GM18873 (cell line): ENCODE results near the gene MYL6B.
"Not testable (repeated sequence)": the region's sequence is repeated elsewhere in the genome, so short reads cannot be mapped to it uniquely, and the experiment has no call there.

Source experiments
- ATAC-seq: cut with Tn5 transposase; IDR thresholded peaks from one replicate; pipeline ENCODE4 v1.9.1; 2021; ENCODE audit warnings: mild to moderate bottlenecking, moderate library complexity, moderate number of reproducible peaks; ENCODE audit not compliant: unreplicated experiment, low FRiP score

Gene MYL6B

DNA sequence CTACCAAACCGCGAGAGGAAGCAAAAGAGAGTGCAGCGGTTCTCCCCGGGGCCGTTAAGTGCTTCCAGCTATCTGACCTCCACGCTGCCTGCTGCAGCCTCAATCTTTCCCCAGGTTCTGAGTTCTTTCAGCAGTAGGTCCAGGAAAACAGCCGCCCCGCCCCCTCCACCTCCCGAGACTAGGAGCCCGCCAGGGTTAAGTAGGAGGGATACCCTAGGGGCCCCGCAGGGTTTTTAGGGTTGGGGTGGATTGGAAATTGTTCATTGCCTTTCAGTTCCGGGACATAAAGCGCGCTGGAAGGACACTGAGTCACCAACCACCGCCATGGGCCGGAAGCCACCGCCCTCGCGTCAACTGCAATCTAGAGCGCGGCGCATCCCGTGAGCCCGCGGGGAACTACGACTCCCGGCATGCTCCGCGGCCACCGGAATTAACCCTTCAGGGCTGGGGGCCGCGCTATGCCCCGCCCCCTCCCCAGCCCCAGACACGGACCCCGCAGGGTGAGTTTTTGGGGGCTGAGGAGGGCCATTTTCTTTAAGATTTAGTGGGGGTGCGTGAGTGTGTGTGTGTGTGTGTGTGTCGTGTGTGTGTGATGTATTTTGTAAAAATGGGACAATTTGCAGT is at the start of gene MYL6B:
TSS of gene MYL6B (plus strand) at position 456 of the 624 bp plus-strand sequence. CDS start 1,332 bp downstream, outside the sequence.
- peak; percentile 74 for ATAC-seq

- ATAC-seq, result no peak
Measured at GRCh38 chr12:56102683-56103065, 49.7 kb upstream of the MYL6B start.

GRCh38 chr12:56103066-56103711 is 49.2 kb upstream of the MYL6B start:
- no peak for ATAC-seq

DNA sequence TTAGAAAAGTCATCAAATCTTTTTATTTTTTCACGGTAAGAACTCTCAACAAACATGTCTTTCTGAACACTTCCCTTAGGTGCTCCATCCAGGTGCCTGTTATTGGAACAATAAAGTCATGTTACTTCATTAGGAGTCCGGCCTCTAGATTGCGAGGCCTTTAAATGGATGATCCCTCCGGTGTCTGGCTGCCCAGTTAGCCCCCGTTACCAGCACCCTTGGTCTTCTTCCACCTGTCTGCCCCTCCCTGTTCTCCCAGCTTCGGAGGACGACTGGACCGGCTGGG is 48.6 kb upstream of the MYL6B start:
- no peak for ATAC-seq

- ATAC-seq, result peak; percentile 90
Measured at GRCh38 chr12:56104109-56104814, 48.1 kb upstream of the MYL6B start, which contains the start of gene PA2G4. PA2G4 (plus strand) TSS chr12:56104559; CDS start chr12:56104738, 179 bp downstream.

DNA sequence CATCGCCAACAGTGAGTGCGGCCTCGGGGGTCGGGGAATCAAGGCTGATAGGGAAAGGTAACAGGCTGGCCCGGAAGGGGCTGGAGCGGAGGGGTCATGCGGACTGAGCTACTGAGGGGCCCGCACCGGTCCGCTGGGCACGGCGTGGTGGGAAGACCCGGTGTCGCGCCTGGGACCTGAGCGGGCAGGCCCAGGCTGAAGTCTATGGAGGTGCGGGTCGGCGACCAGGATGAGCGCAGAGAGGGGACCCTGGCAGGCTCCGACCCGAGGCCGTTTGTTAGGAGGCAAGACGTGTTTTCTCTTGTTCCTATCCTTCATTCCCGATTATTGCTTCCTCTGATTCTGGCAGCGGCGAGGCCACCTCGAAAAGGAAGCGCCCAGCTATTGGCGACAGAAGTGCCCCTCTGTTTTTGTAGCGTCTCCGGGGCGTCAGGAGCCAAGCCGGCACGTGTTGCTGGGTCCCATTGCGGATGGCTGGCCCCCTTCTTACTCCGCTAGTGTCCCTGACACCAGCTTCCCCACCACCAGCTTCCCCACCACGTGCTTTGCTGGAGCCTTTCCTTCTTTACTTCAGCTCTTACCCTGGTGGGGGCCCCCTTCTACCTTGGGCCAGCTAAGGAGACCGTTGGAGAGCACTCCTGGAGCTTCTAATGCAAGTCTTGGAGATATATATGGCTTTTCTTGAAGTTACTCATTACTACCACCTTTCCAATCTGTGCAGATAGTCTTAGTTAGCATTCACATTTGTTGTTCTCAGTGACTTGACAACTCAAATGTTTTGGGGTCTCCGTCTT is 47.4 kb upstream of the MYL6B start:
- peak; percentile 7 for ATAC-seq

- no peak for ATAC-seq
Measured at GRCh38 chr12:56105609-56105902, 46.8 kb upstream of the MYL6B start.

GRCh38 chr12:56107242-56107641 is 45.1 kb upstream of the MYL6B start:
- ATAC-seq, result no peak

GRCh38 chr12:56110571-56110970 is 41.8 kb upstream of the MYL6B start:
- no peak for ATAC-seq

- ATAC-seq, result no peak
Measured at GRCh38 chr12:56114084-56114483, 38.3 kb upstream of the MYL6B start.

DNA sequence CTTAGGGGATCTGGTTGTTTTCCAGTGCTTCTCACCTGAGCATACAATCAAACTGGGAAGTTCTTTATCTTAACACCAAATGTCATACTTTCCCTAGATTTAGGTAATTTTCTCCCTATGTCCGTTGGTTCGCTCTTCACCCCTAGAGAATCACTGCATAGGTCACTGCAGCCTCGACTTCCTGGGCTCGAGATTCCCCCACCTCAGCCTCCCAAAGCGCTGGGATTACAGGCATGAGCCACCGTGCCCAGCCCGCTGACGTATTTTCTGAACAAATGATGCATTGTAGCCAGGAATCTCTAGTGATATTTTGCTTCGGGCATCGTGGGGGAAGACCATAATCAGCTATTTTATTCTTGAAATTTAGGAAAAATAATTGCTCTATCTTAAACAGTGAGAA is 37.1 kb upstream of the MYL6B start:
- no peak for ATAC-seq

DNA sequence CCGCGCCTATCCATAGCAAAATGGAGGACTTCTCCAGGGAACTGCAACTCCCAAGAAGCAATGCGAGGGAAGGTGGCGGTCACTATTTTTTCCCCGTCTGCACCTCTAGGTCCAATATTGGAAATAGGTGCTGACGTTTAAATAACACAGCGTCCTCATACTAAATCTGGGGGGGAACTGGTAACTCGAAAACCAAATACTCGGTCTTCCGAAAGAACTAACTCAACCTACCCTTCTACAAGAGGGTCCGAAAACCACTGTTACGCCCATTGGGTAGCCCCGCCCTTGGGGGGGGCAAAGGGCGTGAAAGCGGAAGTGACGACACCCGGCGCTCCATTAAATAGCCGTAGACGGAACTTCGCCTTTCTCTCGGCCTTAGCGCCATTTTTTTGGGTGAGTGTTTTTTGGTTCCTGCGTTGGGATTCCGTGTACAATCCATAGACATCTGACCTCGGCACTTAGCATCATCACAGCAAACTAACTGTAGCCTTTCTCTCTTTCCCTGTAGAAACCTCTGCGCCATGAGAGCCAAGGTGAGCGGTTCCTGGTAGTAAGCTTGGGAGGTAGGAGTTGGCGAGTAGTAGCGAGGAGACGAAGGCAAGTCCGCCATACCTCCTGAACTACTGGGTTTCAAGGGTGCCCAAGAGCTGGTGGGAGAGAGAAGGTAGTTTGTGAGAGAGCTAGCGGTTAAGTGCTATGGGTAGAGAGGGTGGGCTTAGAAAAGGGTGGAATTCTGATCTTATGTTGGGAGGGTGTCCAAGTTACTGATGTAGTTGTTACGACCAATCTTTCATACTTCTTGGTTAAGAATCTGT is 35.9 kb upstream of the MYL6B start, which contains the start of gene RPL41:
TSS of gene RPL41 (plus strand) at position 367 of the 815 bp plus-strand sequence.
- peak; percentile 34 for ATAC-seq

DNA sequence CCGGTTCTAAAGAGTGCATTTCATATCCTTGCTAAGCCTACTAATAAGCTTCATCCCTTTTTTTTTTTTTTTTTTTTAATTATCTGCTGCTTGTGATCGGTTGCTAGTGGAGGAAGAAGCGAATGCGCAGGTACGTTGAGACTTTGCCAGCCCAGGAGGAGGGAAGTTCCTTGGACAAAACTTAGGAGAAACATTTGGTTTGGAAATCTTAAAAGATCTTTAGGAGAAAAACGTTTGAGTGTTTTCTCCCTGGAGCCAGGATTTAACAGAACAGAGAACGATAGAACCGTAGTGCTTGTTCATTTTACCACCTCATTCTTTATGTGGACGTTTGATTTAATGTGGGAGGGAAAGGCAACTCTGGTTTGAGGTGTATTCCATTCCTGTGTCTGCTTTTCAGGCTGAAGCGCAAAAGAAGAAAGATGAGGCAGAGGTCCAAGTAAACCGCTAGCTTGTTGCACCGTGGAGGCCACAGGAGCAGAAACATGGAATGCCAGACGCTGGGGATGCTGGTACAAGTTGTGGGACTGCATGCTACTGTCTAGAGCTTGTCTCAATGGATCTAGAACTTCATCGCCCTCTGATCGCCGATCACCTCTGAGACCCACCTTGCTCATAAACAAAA is 35.2 kb upstream of the MYL6B start:
- not testable (repeated sequence) for ATAC-seq

DNA sequence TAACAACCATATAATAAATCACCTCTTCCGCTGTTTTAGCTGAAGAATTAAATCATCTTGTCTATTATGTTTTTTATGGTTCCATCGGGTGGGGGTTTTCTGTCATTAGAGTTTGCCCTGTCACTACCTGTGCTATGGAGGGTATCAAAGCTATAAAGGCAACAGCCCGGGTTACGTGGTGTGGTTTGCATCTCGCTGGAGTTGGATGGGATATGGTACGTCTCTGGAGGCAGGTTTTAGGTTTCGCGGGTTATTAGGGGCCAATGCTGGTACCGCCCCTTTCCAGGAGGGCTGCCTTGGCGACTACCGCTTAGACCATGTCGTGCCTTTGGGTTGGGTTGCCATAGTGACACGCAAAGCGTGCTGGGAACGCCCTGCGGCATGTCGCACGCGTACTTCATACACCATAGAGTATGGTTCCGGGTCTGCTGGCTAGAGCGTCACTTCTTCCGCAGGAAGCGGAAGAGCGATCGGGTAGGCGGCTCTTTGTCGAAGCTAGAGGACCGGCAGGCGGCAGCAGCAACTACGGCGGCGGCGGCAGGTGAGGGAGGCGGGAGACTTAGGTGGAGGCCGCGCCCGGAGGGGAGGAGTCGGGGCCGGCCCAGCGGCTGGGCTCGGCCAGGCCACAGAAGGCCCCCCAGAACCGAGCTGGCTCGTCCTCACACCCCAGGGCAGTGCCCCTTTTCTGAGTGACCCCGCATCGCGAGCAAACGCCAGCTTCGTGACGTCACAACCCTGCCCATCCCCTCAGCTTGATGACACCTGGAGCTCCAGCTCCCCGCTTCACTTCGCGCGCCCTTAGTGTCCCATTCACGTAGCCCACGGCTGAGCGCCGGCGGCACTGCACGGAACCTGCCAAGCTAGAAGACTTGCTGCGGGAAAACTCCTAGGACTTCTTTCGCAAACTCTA is 34.4 kb upstream of the MYL6B start, which contains the start of gene ZC3H10:
TSS of gene ZC3H10 (plus strand) at position 489 of the 910 bp plus-strand sequence. CDS start 2,297 bp downstream, outside the sequence.
- ATAC-seq, result peak; percentile 87

GRCh38 chr12:56118688-56119357 is 33.6 kb upstream of the MYL6B start:
- ATAC-seq, result peak; percentile 1

GRCh38 chr12:56119361-56119796 is 33.0 kb upstream of the MYL6B start:
- no peak for ATAC-seq

DNA sequence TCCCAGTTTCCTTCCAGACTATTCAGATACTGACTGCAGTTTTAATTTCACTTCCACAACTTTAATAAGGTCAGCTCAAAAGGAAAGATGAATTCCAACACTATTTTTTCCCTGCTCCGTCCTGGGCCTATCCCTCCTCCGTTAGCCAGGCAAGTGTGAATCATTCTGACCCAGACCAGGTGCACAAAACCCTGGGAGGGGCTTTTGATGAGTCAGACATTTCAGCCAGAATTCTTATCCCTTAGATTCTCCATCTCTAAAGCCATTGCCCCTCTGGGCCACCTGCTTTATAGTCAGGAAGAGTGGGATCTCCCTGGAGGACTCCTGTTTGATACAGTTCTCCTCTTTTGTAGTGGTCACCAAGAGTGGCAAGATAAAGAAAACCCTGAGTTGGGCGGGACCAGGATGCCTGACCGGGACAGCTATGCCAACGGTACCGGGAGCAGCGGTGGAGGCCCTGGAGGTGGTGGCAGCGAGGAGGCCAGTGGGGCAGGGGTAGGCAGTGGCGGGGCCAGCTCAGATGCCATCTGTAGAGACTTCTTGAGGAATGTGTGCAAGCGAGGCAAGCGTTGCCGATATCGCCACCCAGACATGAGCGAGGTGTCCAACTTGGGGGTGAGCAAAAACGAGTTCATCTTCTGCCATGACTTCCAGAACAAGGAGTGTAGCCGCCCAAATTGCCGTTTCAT is 32.1 kb upstream of the MYL6B start:
- no peak for ATAC-seq
